ENCODE results near the gene ABLIM1.

ABLIM1 gene

GRCh38 chr10:114526504-114527238 is 131.4 kb downstream of the ABLIM1 start:
- H3K9me3 Mint-ChIP-seq: no peaks in the 10 kb centered on the region
- H3K4me3 Mint-ChIP-seq: peak overlapping the region; percentile 87
- H3K36me3 Mint-ChIP-seq (ENCODE audit: low read depth): peaks cover 9% of the 10 kb centered on the region
- H3K27me3 Mint-ChIP-seq: no peaks in the 10 kb centered on the region
- H3K4me1 Mint-ChIP-seq (ENCODE audit: low read depth): peaks cover 67% of the 10 kb centered on the region
- peak overlapping the region; percentile 94 for H3K27ac Mint-ChIP-seq

GRCh38 chr10:114526126-114526503 is 132.0 kb downstream of the ABLIM1 start:
- Mint-ChIP-seq H3K36me3 (ENCODE audit: low read depth) (peaks cover 9% of the 10 kb centered on the region), H3K4me1 (ENCODE audit: low read depth) (peaks cover 72% of the 10 kb centered on the region), H3K9me3 (no peaks in the 10 kb centered on the region), H3K27me3 (no peaks in the 10 kb centered on the region), H3K27ac (peak overlapping the region; percentile 94), H3K4me3 (peak overlapping the region; percentile 87)

GRCh38 chr10:114525368-114525949 is 132.6 kb downstream of the ABLIM1 start:
- Mint-ChIP-seq H3K4me1 (ENCODE audit: low read depth) (peaks cover 79% of the 10 kb centered on the region), H3K36me3 (ENCODE audit: low read depth) (peaks cover 9% of the 10 kb centered on the region), H3K27ac (peak overlapping the region; percentile 94), H3K4me3 (peak overlapping the region; percentile 87), H3K9me3 (no peaks in the 10 kb centered on the region), H3K27me3 (no peaks in the 10 kb centered on the region)

- Mint-ChIP-seq H3K4me1 (ENCODE audit: low read depth) (peaks cover 92% of the 10 kb centered on the region), H3K4me3 (peak overlapping the region; percentile 87), H3K27ac (peak overlapping the region; percentile 88), H3K9me3 (no peaks in the 10 kb centered on the region), H3K27me3 (no peaks in the 10 kb centered on the region), H3K36me3 (ENCODE audit: low read depth) (peaks cover 9% of the 10 kb centered on the region)
Observed at GRCh38 chr10:114523876-114524275, 134.2 kb downstream of the ABLIM1 start.

- Mint-ChIP-seq H3K27ac (peak overlapping the region; percentile 84), H3K36me3 (ENCODE audit: low read depth) (peaks cover 12% of the 10 kb centered on the region), H3K9me3 (no peaks in the 10 kb centered on the region), H3K4me1 (ENCODE audit: low read depth) (peaks cover 100% of the 10 kb centered on the region), H3K27me3 (no peaks in the 10 kb centered on the region), H3K4me3 (peak overlapping the region; percentile 87)
Observed at GRCh38 chr10:114521255-114521654, 136.8 kb downstream of the ABLIM1 start.

GRCh38 chr10:114520453-114520852 is 137.6 kb downstream of the ABLIM1 start:
- peak overlapping the region; percentile 81 for H3K27ac Mint-ChIP-seq

GRCh38 chr10:114519756-114520293 is 138.2 kb downstream of the ABLIM1 start:
- H3K36me3 Mint-ChIP-seq (ENCODE audit: low read depth): peaks cover 12% of the 10 kb centered on the region
- peaks cover 100% of the 10 kb centered on the region for H3K4me1 Mint-ChIP-seq (ENCODE audit: low read depth)
- no peaks in the 10 kb centered on the region for H3K27me3 Mint-ChIP-seq
- H3K27ac Mint-ChIP-seq: peak overlapping the region; percentile 81
- H3K4me3 Mint-ChIP-seq: peak overlapping the region; percentile 64
- H3K9me3 Mint-ChIP-seq: no peaks in the 10 kb centered on the region

More at GRCh38 chr10:114520453-114520852, 137.6 kb downstream of the ABLIM1 start:
- Mint-ChIP-seq H3K27me3 (no peaks in the 10 kb centered on the region), H3K36me3 (ENCODE audit: low read depth) (peaks cover 12% of the 10 kb centered on the region), H3K4me1 (ENCODE audit: low read depth) (peaks cover 100% of the 10 kb centered on the region), H3K9me3 (no peaks in the 10 kb centered on the region), H3K4me3 (peak overlapping the region; percentile 64)

- Mint-ChIP-seq H3K36me3 (ENCODE audit: low read depth) (peaks cover 11% of the 10 kb centered on the region), H3K9me3 (no peaks in the 10 kb centered on the region), H3K27ac (peak overlapping the region; percentile 81), H3K27me3 (no peaks in the 10 kb centered on the region), H3K4me3 (peak overlapping the region; percentile 55), H3K4me1 (ENCODE audit: low read depth) (peaks cover 100% of the 10 kb centered on the region)
Observed at GRCh38 chr10:114519306-114519669, 138.8 kb downstream of the ABLIM1 start.

- H3K36me3 Mint-ChIP-seq (ENCODE audit: low read depth): peaks cover 5% of the 10 kb centered on the region
- peak overlapping the region; percentile 63 for H3K4me3 Mint-ChIP-seq
- H3K27ac Mint-ChIP-seq: peak overlapping the region; percentile 81
- peaks cover 100% of the 10 kb centered on the region for H3K4me1 Mint-ChIP-seq (ENCODE audit: low read depth)
- no peaks in the 10 kb centered on the region for H3K9me3 Mint-ChIP-seq
- H3K27me3 Mint-ChIP-seq: no peaks in the 10 kb centered on the region
Observed at GRCh38 chr10:114518401-114519305, 139.4 kb downstream of the ABLIM1 start.

GRCh38 chr10:114517368-114518250 is 140.5 kb downstream of the ABLIM1 start:
- Mint-ChIP-seq H3K36me3 (ENCODE audit: low read depth) (peaks cover 3% of the 10 kb centered on the region), H3K9me3 (no peaks in the 10 kb centered on the region), H3K27ac (peak overlapping the region; percentile 67), H3K4me1 (ENCODE audit: low read depth) (peaks cover 100% of the 10 kb centered on the region), H3K27me3 (no peaks in the 10 kb centered on the region), H3K4me3 (peak overlapping the region; percentile 63)

GRCh38 chr10:114516356-114516755 is 141.7 kb downstream of the ABLIM1 start:
- Mint-ChIP-seq H3K9me3 (no peaks in the 10 kb centered on the region), H3K4me3 (peak overlapping the region; percentile 63), H3K27me3 (no peaks in the 10 kb centered on the region), H3K27ac (peak overlapping the region; percentile 56), H3K4me1 (ENCODE audit: low read depth) (peaks cover 100% of the 10 kb centered on the region), H3K36me3 (ENCODE audit: low read depth) (peaks cover 14% of the 10 kb centered on the region)

- peak overlapping the region; percentile 38 for H3K27ac Mint-ChIP-seq
- peaks cover 94% of the 10 kb centered on the region for H3K4me1 Mint-ChIP-seq (ENCODE audit: low read depth)
- no peaks in the 10 kb centered on the region for H3K9me3 Mint-ChIP-seq
- no peaks in the 10 kb centered on the region for H3K27me3 Mint-ChIP-seq
- H3K36me3 Mint-ChIP-seq (ENCODE audit: low read depth): peaks cover 14% of the 10 kb centered on the region
- peak overlapping the region; percentile 35 for H3K4me3 Mint-ChIP-seq
Observed at GRCh38 chr10:114515298-114515914, 142.7 kb downstream of the ABLIM1 start.

GRCh38 chr10:114513381-114513792 is 144.7 kb downstream of the ABLIM1 start:
- peaks cover 23% of the 10 kb centered on the region for H3K36me3 Mint-ChIP-seq (ENCODE audit: low read depth)

More at GRCh38 chr10:114513381-114513792, 144.7 kb downstream of the ABLIM1 start:
- peak overlapping the region; percentile 67 for H3K4me3 Mint-ChIP-seq
- peaks cover 7% of the 10 kb centered on the region for H3K9me3 Mint-ChIP-seq
- H3K4me1 Mint-ChIP-seq (ENCODE audit: low read depth): peaks cover 90% of the 10 kb centered on the region
- H3K27me3 Mint-ChIP-seq: no peaks in the 10 kb centered on the region
- H3K27ac Mint-ChIP-seq: peak overlapping the region; percentile 85
